ENCODE results near the gene CALD1.

- no peak for TF ChIP-seq POLR2A (IDR thresholded peaks at IDR 0.05; ENCODE audit: low read length)
- no peak for TF ChIP-seq GATA1 (IDR thresholded peaks at IDR 0.05; ENCODE audit: low read depth, low read length)
These were observed 87.2 kb downstream of the CALD1 start for GRCh38 chr7:134866617-134867016.
